ENCODE results near the gene ANKRD66. TPM values are rescaled to one million over a fixed set of nuclear protein-coding genes. Genes with fewer than 3 reads are reported as not detected.

ANKRD66 gene
- polyA plus RNA-seq, 1 experiment: not detected

GRCh38 chr6:46733341-46733801 lies 13.4 kb upstream of the ANKRD66 start:
- peaks cover 23% of the 10 kb centered on the region for H3K27me3 ChIP-seq (ENCODE audit: control insufficient read depth, insufficient read depth, low read length)
- no peak for TF ChIP-seq CTCF (IDR thresholded peaks at IDR 0.05; ENCODE audit: insufficient read depth, low read depth, low read length)
- CTCF ChIA-PET: interaction anchor here (1.3 to 1.9 kb wide), 2 partner anchors 9 to 14 kb away, joined by 3 to 6 read pairs; partner anchors contain the start of gene ANKRD66
- H3K4me3 ChIP-seq (ENCODE audit: low read depth, low read length): no peak overlapping the region
- no peak for DNase-seq (ENCODE audit: low read depth)
- H3K36me3 ChIP-seq (ENCODE audit: control insufficient read depth, insufficient read depth, low read length): no peaks in the 10 kb centered on the region
- POLR2A ChIA-PET: no interaction called here

- no peak for DNase-seq (ENCODE audit: low read depth)
- POLR2A ChIA-PET: no interaction called here
- Histone ChIP-seq H3K4me3 (ENCODE audit: low read depth, low read length) (no peak within 1 kb of the TSS; the same call in 1 of the 2 replicates), H3K27me3 (ENCODE audit: control insufficient read depth, insufficient read depth, low read length) (peaks cover 23% of the 10 kb centered on the region), H3K36me3 (ENCODE audit: control insufficient read depth, insufficient read depth, low read length) (no peaks in the 10 kb centered on the region)
- CTCF ChIA-PET: interaction anchor here (1.6 kb wide), 1 partner anchor 20 kb away, joined by 3 read pairs; no protein-coding TSS in a partner anchor
- no peak for TF ChIP-seq CTCF (IDR thresholded peaks at IDR 0.05; ENCODE audit: insufficient read depth, low read depth, low read length)
Measured at GRCh38 chr6:46734867-46735719, 11.6 kb upstream of the ANKRD66 start, which contains the start of gene PLA2G7. Gene PLA2G7, minus strand, starts transcription at chr6:46735375. Its CDS starts 12,484 bp downstream, at chr6:46722891.

GRCh38 chr6:46735720-46736031 lies 11.1 kb upstream of the ANKRD66 start:
- TF ChIP-seq CTCF (IDR thresholded peaks at IDR 0.05; ENCODE audit: insufficient read depth, low read depth, low read length): no peak
- POLR2A ChIA-PET: no interaction called here
- peaks cover 23% of the 10 kb centered on the region for H3K27me3 ChIP-seq (ENCODE audit: control insufficient read depth, insufficient read depth, low read length)
- CTCF ChIA-PET: interaction anchor here (1.6 kb wide), 1 partner anchor 20 kb away, joined by 3 read pairs; no protein-coding TSS in a partner anchor
- H3K4me3 ChIP-seq (ENCODE audit: low read depth, low read length): no peak overlapping the region
- no peaks in the 10 kb centered on the region for H3K36me3 ChIP-seq (ENCODE audit: control insufficient read depth, insufficient read depth, low read length)
- no peak for DNase-seq (ENCODE audit: low read depth)

- CTCF ChIA-PET: interaction anchor here (1.6 kb wide), 1 partner anchor 19 kb away, joined by 3 read pairs; no protein-coding TSS in a partner anchor
- H3K4me3 ChIP-seq (ENCODE audit: low read depth, low read length): no peak overlapping the region
- POLR2A ChIA-PET: no interaction called here
- DNase-seq (ENCODE audit: low read depth): no peak
- TF ChIP-seq CTCF (IDR thresholded peaks at IDR 0.05; ENCODE audit: insufficient read depth, low read depth, low read length): no peak
- H3K36me3 ChIP-seq (ENCODE audit: control insufficient read depth, insufficient read depth, low read length): no peaks in the 10 kb centered on the region
- H3K27me3 ChIP-seq (ENCODE audit: control insufficient read depth, insufficient read depth, low read length): peaks cover 23% of the 10 kb centered on the region
Measured at GRCh38 chr6:46736906-46737305, 9.8 kb upstream of the ANKRD66 start.

- POLR2A ChIA-PET: no interaction called here
- CTCF ChIA-PET: no interaction called here
- peaks cover 2% of the 10 kb centered on the region for H3K27me3 ChIP-seq (ENCODE audit: control insufficient read depth, insufficient read depth, low read length)
Measured at GRCh38 chr6:46741482-46741881, 5.3 kb upstream of the ANKRD66 start.

More at GRCh38 chr6:46741482-46741881, 5.3 kb upstream of the ANKRD66 start:
- no peak for DNase-seq (ENCODE audit: low read depth)
- Histone ChIP-seq H3K36me3 (ENCODE audit: control insufficient read depth, insufficient read depth, low read length) (no peaks in the 10 kb centered on the region), H3K4me3 (ENCODE audit: low read depth, low read length) (no peak overlapping the region)
- no peak for TF ChIP-seq CTCF (IDR thresholded peaks at IDR 0.05; ENCODE audit: insufficient read depth, low read depth, low read length)

All from BJ (cell line).